ENCODE results near the gene MPDU1. TPM values are rescaled to one million over a fixed set of nuclear protein-coding genes. Genes with fewer than 3 reads are reported as not detected.

MPDU1 gene
- total and polyA plus RNA-seq, 2 of the 13 experiments (the other 11 are each of a cell fraction or from before 2014, with no cell fraction given), result 112 to 167 TPM

DNA sequence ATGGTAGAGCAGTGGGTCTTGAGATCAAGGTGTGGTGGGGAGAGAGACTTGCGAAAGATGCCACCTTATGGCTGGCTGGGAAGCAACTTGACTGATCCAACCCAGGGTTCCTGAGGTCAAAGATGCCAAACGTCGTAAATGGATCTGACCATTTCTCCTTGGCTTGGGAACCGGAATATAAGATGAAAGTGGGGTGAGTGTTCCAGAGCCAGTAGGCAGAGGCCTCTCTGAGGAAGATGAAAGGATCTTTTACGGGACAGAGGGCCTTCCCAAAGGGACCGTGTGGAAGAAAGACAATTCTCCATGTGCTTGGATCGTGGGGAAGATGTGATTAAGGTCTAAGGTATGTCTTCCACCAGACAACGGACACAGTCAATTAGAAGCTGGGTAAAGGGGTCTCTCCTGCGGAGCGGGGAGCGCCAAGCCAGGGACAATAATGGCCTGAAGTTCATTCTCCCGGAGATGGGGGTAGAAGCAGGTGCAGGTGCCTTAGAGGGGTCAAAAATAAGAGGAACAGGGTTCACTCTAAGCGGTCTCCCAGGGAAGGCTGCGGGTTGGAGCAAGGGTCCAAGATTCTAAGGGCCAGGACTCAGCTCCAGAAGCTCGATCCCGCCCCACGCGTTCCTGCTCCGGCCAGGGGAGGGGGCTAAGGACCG is 30.2 kb downstream of the MPDU1 start (continued):
- TF ChIP-seq, protein P1, sequence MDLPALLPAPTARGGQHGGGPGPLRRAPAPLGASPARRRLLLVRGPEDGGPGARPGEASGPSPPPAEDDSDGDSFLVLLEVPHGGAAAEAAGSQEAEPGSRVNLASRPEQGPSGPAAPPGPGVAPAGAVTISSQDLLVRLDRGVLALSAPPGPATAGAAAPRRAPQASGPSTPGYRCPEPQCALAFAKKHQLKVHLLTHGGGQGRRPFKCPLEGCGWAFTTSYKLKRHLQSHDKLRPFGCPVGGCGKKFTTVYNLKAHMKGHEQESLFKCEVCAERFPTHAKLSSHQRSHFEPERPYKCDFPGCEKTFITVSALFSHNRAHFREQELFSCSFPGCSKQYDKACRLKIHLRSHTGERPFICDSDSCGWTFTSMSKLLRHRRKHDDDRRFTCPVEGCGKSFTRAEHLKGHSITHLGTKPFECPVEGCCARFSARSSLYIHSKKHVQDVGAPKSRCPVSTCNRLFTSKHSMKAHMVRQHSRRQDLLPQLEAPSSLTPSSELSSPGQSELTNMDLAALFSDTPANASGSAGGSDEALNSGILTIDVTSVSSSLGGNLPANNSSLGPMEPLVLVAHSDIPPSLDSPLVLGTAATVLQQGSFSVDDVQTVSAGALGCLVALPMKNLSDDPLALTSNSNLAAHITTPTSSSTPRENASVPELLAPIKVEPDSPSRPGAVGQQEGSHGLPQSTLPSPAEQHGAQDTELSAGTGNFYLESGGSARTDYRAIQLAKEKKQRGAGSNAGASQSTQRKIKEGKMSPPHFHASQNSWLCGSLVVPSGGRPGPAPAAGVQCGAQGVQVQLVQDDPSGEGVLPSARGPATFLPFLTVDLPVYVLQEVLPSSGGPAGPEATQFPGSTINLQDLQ (CRISPR knock-in tag; IDR thresholded peaks at IDR 0.05), result 0 out of 2 replicates have a peak, but pooled peaks have one; percentile 23
- TF ChIP-seq DR1 (CRISPR knock-in tag; IDR thresholded peaks at IDR 0.05) (no peak), MLX (CRISPR knock-in tag; IDR thresholded peaks at IDR 0.05) (no peak), GZF1 (CRISPR knock-in tag; IDR thresholded peaks at IDR 0.05) (no peak), ZNF138 (CRISPR knock-in tag; IDR thresholded peaks at IDR 0.05; ENCODE audit: low read depth) (no peak), NBN (conservative IDR thresholded peaks at IDR 0.05) (no peak), TARDBP (CRISPR knock-in tag; IDR thresholded peaks at IDR 0.05) (no peak), AHDC1 (CRISPR knock-in tag; IDR thresholded peaks at IDR 0.05; ENCODE audit: borderline replicate concordance) (no peak), ZNF768 (CRISPR knock-in tag; IDR thresholded peaks at IDR 0.05) (no peak), ZNF605 (CRISPR knock-in tag; IDR thresholded peaks at IDR 0.05) (0 out of 2 replicates have a peak, but pooled peaks have one; percentile 15), THRA (CRISPR knock-in tag; IDR thresholded peaks at IDR 0.05; ENCODE audit: borderline replicate concordance) (no peak), MAZ (IDR thresholded peaks at IDR 0.05; ENCODE audit: borderline replicate concordance, low read depth, low read length) (no peak), MAZ (CRISPR knock-in tag; IDR thresholded peaks at IDR 0.05; ENCODE audit: low read depth) (0 out of 2 replicates have a peak, but pooled peaks have one; percentile 13), SKI (IDR thresholded peaks at IDR 0.05; ENCODE audit: partially characterized antibody) (no peak), CCAR2 (optimal IDR thresholded peaks at IDR 0.05; ENCODE audit: low read depth, low read length) (no peak), KDM5B (CRISPR knock-in tag; IDR thresholded peaks at IDR 0.05; ENCODE audit: borderline replicate concordance) (no peak), U2AF2 (IDR thresholded peaks at IDR 0.05; ENCODE audit: low read depth, low read length) (no peak)
- TF ChIP-seq, protein P2, sequence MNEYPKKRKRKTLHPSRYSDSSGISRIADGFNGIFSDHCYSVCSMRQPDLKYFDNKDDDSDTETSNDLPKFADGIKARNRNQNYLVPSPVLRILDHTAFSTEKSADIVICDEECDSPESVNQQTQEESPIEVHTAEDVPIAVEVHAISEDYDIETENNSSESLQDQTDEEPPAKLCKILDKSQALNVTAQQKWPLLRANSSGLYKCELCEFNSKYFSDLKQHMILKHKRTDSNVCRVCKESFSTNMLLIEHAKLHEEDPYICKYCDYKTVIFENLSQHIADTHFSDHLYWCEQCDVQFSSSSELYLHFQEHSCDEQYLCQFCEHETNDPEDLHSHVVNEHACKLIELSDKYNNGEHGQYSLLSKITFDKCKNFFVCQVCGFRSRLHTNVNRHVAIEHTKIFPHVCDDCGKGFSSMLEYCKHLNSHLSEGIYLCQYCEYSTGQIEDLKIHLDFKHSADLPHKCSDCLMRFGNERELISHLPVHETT (CRISPR knock-in tag; conservative IDR thresholded peaks at IDR 0.05), result no peak

Data from HepG2 (cell line).